AG04450 (cell line): ENCODE measurements around the gene MYCBP. TPM values are rescaled to one million over a fixed set of nuclear protein-coding genes. Genes with fewer than 3 reads are reported as not detected.

Experiments used
- CTCF ChIA-PET: fragments of 300-600, 350-600 bp; formaldehyde crosslinking; extraction: SDS; loops from one replicate; lab custom pipeline; 2022; ENCODE audit warnings: antibody characterized with exemption, inconsistent platforms; lab: Charles Lee
- POLR2A ChIA-PET: fragments of 350-600 bp; formaldehyde crosslinking; extraction: SDS; loops from one replicate; lab custom pipeline; 2021; ENCODE audit warnings: antibody characterized with exemption, inconsistent platforms; lab: Yijun Ruan, JAX
- DNase-seq: peaks from one replicate; pipeline ENCODE4 v3.0.0-alpha.2; 2011; ENCODE audit warnings: low read depth, low spot score
- H3K27ac ChIP-seq: one replicate; pipeline ENCODE4 v1.5.1; 2012; ENCODE audit warnings: low read depth, low read length, control low read depth
- H3K27me3 ChIP-seq: one replicate; pipeline ENCODE4 v1.6.0; 2012; ENCODE audit warnings: low read length; ENCODE audit not compliant: control insufficient read depth, insufficient read depth
- H3K4me3 ChIP-seq: 2 replicates; pipeline ENCODE4 v1.5.1; 2011; ENCODE audit warnings: mild to moderate bottlenecking, low read depth, low read length, control low read depth
- H3K9me3 ChIP-seq: 2 replicates; pipeline ENCODE4 v1.5.1; 2012; ENCODE audit warnings: low read length; ENCODE audit not compliant: control insufficient read depth, insufficient read depth
- polyA plus RNA-seq: library from polyadenylated mRNA; depleted of rRNA; stranded (reverse); fragments of >200 nt; gene quantifications from 2 replicates; pipeline ENCODE4 v1.2.3, GENCODE V29; 2011
- TF ChIP-seq, protein P1 (sequence below): IDR thresholded peaks from 2 replicates; pipeline ENCODE4 v1.5.1; 2011; ENCODE audit warnings: low read depth, low read length, control low read depth, inconsistent platforms

MYCBP gene
- polyA plus RNA-seq, 1 experiment: 17.3 TPM

DNA sequence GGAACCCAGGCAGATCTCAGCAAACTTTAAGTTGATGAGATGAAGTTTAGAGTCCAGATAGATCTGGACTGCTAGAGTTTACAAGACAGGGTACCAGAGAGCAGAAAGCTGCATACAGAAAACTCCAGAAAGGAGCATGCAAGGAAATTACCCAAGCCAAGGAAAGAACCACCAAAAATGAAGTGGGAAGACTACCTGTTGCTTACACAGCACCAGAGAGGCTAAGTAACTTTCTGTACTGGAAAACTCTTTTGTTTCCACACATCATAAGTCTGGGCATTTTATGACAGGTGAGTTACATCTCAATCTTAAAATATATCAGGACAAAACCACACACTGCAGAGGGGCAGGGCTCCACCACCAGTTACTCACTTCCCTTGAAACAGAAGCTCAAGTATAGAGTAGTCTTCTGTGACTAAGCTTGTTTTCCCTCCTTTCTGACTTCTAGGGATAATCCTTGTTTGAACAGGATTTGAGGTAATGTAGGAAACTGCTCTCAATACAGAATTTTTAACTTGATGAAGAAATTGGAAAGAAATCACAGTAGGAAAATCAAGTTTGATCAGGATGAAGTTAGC, 25.6 kb upstream of the MYCBP start:
- ChIA-PET POLR2A (no interaction called here), CTCF (no interaction called here)
- no peaks in the 10 kb centered on the region for H3K27me3 ChIP-seq
- H3K9me3 ChIP-seq: no peaks in the 10 kb centered on the region
- no peak overlapping the region for H3K4me3 ChIP-seq
- H3K27ac ChIP-seq: no peak overlapping the region
- TF ChIP-seq, protein P1, sequence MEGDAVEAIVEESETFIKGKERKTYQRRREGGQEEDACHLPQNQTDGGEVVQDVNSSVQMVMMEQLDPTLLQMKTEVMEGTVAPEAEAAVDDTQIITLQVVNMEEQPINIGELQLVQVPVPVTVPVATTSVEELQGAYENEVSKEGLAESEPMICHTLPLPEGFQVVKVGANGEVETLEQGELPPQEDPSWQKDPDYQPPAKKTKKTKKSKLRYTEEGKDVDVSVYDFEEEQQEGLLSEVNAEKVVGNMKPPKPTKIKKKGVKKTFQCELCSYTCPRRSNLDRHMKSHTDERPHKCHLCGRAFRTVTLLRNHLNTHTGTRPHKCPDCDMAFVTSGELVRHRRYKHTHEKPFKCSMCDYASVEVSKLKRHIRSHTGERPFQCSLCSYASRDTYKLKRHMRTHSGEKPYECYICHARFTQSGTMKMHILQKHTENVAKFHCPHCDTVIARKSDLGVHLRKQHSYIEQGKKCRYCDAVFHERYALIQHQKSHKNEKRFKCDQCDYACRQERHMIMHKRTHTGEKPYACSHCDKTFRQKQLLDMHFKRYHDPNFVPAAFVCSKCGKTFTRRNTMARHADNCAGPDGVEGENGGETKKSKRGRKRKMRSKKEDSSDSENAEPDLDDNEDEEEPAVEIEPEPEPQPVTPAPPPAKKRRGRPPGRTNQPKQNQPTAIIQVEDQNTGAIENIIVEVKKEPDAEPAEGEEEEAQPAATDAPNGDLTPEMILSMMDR: no peak
- no peak for DNase-seq

- CTCF ChIA-PET: no interaction called here
- H3K4me3 ChIP-seq: no peak overlapping the region
- POLR2A ChIA-PET: no interaction called here
- no peak for DNase-seq
- H3K27me3 ChIP-seq: no peaks in the 10 kb centered on the region
- H3K9me3 ChIP-seq: no peaks in the 10 kb centered on the region
- TF ChIP-seq, protein P1: no peak
- no peak overlapping the region for H3K27ac ChIP-seq
These were observed 23.0 kb upstream of the MYCBP start for GRCh38 chr1:38896169-38896568.

DNA sequence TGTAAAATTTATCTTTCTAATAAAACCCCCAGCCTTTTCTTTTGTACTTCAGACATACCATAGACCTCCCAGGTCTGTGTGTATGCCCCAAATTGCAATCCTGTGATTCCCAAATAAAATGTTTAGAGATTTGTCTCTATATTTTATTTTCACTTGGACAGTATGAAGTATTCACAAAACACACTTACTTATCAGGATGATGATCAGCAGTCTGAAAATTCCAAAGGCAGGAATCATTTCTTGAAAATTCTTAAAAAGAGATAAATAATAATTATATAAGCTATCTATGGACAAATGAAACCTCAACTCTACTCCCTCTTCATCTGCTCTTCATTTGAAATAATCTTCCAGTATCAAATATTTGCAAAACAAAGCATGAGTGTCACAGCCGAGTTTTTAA, 19.8 kb upstream of the MYCBP start:
- no peak for DNase-seq
- no peak overlapping the region for H3K27ac ChIP-seq
- no peaks in the 10 kb centered on the region for H3K9me3 ChIP-seq
- H3K4me3 ChIP-seq: no peak overlapping the region
- TF ChIP-seq, protein P1: no peak
- ChIA-PET CTCF (no interaction called here), POLR2A (no interaction called here)
- no peaks in the 10 kb centered on the region for H3K27me3 ChIP-seq

DNA sequence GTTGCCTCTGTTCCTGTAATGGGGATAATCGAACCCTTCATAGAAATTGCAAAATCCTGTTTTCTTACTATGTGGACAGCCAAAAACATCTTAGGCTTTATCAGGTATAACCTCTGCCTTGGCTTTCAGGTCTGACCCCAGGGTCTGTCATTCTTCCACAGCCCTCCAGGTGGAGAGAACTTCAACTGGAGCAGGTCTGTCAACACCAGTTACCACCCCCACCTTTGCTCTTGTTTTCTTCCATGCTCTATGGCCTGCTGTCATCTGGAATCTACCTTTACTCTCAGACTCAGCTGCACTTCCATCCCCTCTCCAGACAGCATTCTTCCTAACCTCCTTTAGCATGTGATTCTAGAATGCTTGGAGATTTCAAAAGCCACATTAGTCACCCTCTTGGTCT, 18.6 kb upstream of the MYCBP start:
- no peak overlapping the region for H3K4me3 ChIP-seq
- ChIA-PET CTCF (no interaction called here), POLR2A (no interaction called here)
- DNase-seq: no peak
- TF ChIP-seq, protein P1: no peak
- H3K9me3 ChIP-seq: no peaks in the 10 kb centered on the region
- no peaks in the 10 kb centered on the region for H3K27me3 ChIP-seq
- H3K27ac ChIP-seq: no peak overlapping the region

DNA sequence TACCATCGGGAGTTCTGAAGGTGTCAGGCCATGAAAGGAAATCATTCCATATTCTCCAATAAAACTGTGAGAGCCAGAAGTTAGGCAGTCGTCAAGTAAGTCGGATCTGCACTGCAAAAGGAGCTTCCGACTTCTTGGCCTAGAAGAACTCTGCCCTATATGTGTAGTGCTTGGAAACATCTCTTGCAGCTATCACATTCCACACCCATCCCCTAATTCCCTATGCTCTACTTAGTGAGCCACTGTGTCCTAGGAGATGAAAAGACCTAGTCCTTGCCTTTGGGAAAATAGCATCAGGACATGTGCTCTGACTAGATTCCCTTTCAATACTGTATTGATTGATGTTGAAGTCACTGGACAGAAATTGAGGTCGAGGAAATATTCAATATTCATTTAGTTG, 16.4 kb upstream of the MYCBP start:
- DNase-seq: no peak
- TF ChIP-seq, protein P1: no peak
- POLR2A ChIA-PET: no interaction called here
- CTCF ChIA-PET: no interaction called here
- H3K27ac ChIP-seq: no peak overlapping the region
- no peak overlapping the region for H3K4me3 ChIP-seq
- no peaks in the 10 kb centered on the region for H3K27me3 ChIP-seq
- no peaks in the 10 kb centered on the region for H3K9me3 ChIP-seq
